ENCODE measurements around the gene ADGRL2.

GRCh38 chr1:81887421-81888144 lies 86.8 kb downstream of the ADGRL2 start:
- no peak for TF ChIP-seq CTCF (optimal IDR thresholded peaks at IDR 0.05 in 1 of 3, IDR thresholded peaks at IDR 0.05 in 1 of 3, conservative IDR thresholded peaks at IDR 0.05 in 1 of 3; ENCODE audit: extremely low read depth in 1 of 3, insufficient read depth in 2 of 3, low read length in 3 of 3)
- TF ChIP-seq EZH2 (IDR thresholded peaks at IDR 0.05; ENCODE audit: low read length), result no peak

All from keratinocyte (primary cell).